GM04503 (cell line): Measurements from ENCODE around the gene FRMD1.

Experiments used
- DNase-seq: peaks from one replicate; pipeline ENCODE4 v3.0.0-alpha.2; 2012; ENCODE audit warnings: low read depth

FRMD1 gene

GRCh38 chr6:168055696-168056489, 23.1 kb downstream of the FRMD1 start:
- DNase-seq, result no peak

GRCh38 chr6:168054765-168055560, 24.0 kb downstream of the FRMD1 start:
- no peak for DNase-seq

GRCh38 chr6:168053957-168054471, 25.0 kb downstream of the FRMD1 start:
- DNase-seq, result no peak

- no peak for DNase-seq
Measured at GRCh38 chr6:168053086-168053956, 25.7 kb downstream of the FRMD1 start.

GRCh38 chr6:168052291-168052891, 26.6 kb downstream of the FRMD1 start:
- no peak for DNase-seq

- no peak for DNase-seq
Measured at GRCh38 chr6:168051648-168052047, 27.4 kb downstream of the FRMD1 start.

GRCh38 chr6:168050881-168051586, 28.0 kb downstream of the FRMD1 start:
- no peak for DNase-seq

GRCh38 chr6:168050225-168050880, 28.7 kb downstream of the FRMD1 start:
- no peak for DNase-seq

- DNase-seq, result no peak
Measured at GRCh38 chr6:168049706-168050224, 29.2 kb downstream of the FRMD1 start.

- no peak for DNase-seq
Measured at GRCh38 chr6:168049277-168049676, 29.7 kb downstream of the FRMD1 start.

GRCh38 chr6:168048724-168049025, 30.3 kb downstream of the FRMD1 start:
- no peak for DNase-seq

GRCh38 chr6:168047841-168048723, 30.9 kb downstream of the FRMD1 start:
- DNase-seq, result no peak

- no peak for DNase-seq
Measured at GRCh38 chr6:168046696-168047095, 32.3 kb downstream of the FRMD1 start.

- no peak for DNase-seq
Measured at GRCh38 chr6:168045706-168046620, 33.0 kb downstream of the FRMD1 start.

GRCh38 chr6:168045141-168045691, 33.8 kb downstream of the FRMD1 start:
- DNase-seq, result no peak

GRCh38 chr6:168044521-168045130, 34.4 kb downstream of the FRMD1 start:
- no peak for DNase-seq

- DNase-seq, result no peak
Measured at GRCh38 chr6:168043848-168044415, 35.1 kb downstream of the FRMD1 start.
